Panc1 (cell line): ENCODE measurements around the gene SPATC1L.

Experiments used
- CTCF ChIP-seq: fragments of 450-650 bp; IDR thresholded peaks from 2 replicates; pipeline ENCODE4 v1.5.1; 2017; ENCODE audit warnings: mild to moderate bottlenecking
- POLR2AphosphoS5 ChIP-seq: IDR thresholded peaks from 2 replicates; pipeline ENCODE4 v1.6.1; 2012; ENCODE audit warnings: mild to moderate bottlenecking, low read depth, low read length, moderate library complexity
- REST ChIP-seq, 2 experiments: IDR thresholded peaks; 2 replicates each; pipeline ENCODE4 v1.6.1; 2011 to 2012; ENCODE audit warnings: low read depth in 2 of 2, control low read depth in 1 of 2, low read length in 1 of 2, mild to moderate bottlenecking in 1 of 2, moderate library complexity in 1 of 2; ENCODE audit not compliant: insufficient read depth in 1 of 2
- SIN3A ChIP-seq: IDR thresholded peaks from 2 replicates; pipeline ENCODE4 v1.6.1; 2012; ENCODE audit warnings: low read depth, mild to moderate bottlenecking, low read length, moderate library complexity, borderline replicate concordance; ENCODE audit not compliant: insufficient read depth

GRCh38 chr21:46214478-46215340 lies 30.4 kb upstream of the SPATC1L start:
- TF ChIP-seq CTCF (no peak), POLR2AphosphoS5 (no peak), REST (IDR thresholded peaks at IDR 0.05; ENCODE audit: insufficient read depth in 1 of 2, low read depth in 2 of 2, low read length in 1 of 2) (no peak), SIN3A (no peak)
